Body of pancreas (tissue), 4 donors: ENCODE results near the gene BLM.

Experiments used
- CTCF ChIP-seq, 7 experiments: fragments of 450-650 bp in 4 of 7; fragments of 200-600 bp in 3 of 7; sonication (generic) in 3 of 7; IDR thresholded peaks; one replicate each; pipeline ENCODE4 v1.5.1; 2016 to 2019; ENCODE audit warnings: antibody characterized with exemption in 7 of 7
- POLR2A ChIP-seq, 3 donors: fragments of 450-650 bp; IDR thresholded peaks; one replicate each; pipeline ENCODE4 v1.6.1; 2016; ENCODE audit warnings: antibody characterized with exemption in 3 of 3, mild to moderate bottlenecking in 2 of 3

- TF ChIP-seq CTCF (IDR thresholded peaks at IDR 0.05), result no peak
- no peak for TF ChIP-seq POLR2A (IDR thresholded peaks at IDR 0.05)
These were observed 128.2 kb downstream of the BLM start for GRCh38 chr15:90845201-90845949.
